Central memory CD8-positive, alpha-beta T cell (primary cell): ENCODE measurements around the gene CLEC17A.
"Not testable (repeated sequence)": the region's sequence is repeated elsewhere in the genome, so short reads cannot be mapped to it uniquely, and the experiment has no call there.

Experiments
- ATAC-seq: fragments of 150-1000 bp; cut with Tn5 transposase; replicated peaks from 2 replicates; pipeline ENCODE4 v1.10.0; 2022; ENCODE audit warnings: mild to moderate bottlenecking, moderate FRiP score, moderate number of reproducible peaks; ENCODE audit not compliant: poor library complexity, severe bottlenecking; ENCODE audit errors: extremely low read depth
- DNase-seq, 2 donors: peaks; one replicate each; pipeline ENCODE4 v3.0.0; 2021; ENCODE audit warnings: low spot score in 2 of 2
- H3K27ac Mint-ChIP-seq: one replicate; pipeline ENCODE4 v1.8.0; 2022; ENCODE audit warnings: low read depth, mild to moderate bottlenecking, moderate library complexity, mixed read lengths
- H3K27me3 Mint-ChIP-seq: one replicate; pipeline ENCODE4 v1.8.0; 2022; ENCODE audit warnings: mixed read lengths
- H3K36me3 Mint-ChIP-seq: one replicate; pipeline ENCODE4 v1.8.0; 2022; ENCODE audit warnings: mild to moderate bottlenecking, moderate library complexity, mixed read lengths; ENCODE audit not compliant: insufficient read depth
- H3K4me1 Mint-ChIP-seq: one replicate; pipeline ENCODE4 v1.8.0; 2022; ENCODE audit warnings: mixed read lengths
- H3K4me3 Mint-ChIP-seq: one replicate; pipeline ENCODE4 v1.8.0; 2022; ENCODE audit warnings: mild to moderate bottlenecking, moderate library complexity, mixed read lengths
- H3K9me3 Mint-ChIP-seq: one replicate; pipeline ENCODE4 v1.8.0; 2022; ENCODE audit warnings: mixed read lengths

The CLEC17A gene

DNA sequence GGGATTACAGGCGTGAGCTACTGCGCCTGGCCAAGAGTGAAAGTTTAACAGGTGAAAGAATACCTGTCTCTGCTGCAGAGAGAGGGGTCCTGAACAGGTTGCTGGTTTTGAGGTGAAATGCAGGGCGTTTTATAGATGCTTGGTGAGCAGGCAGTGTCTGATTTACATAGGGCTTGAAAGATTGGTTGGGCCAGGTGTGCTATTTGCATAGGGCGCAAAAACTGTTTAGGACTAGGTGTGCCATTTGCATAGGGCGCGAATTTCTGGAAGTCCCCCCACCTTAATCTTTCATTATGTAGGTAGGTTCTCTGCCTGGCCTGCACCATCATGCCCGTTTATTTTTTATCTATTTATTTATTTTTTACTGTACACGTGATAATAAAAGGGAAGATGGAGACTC, 6.5 kb upstream of the CLEC17A start:
- peaks cover 16% of the 10 kb centered on the region for H3K4me1 Mint-ChIP-seq
- ATAC-seq (no peak), DNase-seq (no peak)
- no peak overlapping the region for H3K27ac Mint-ChIP-seq
- peaks cover 6% of the 10 kb centered on the region for H3K36me3 Mint-ChIP-seq
- H3K27me3 Mint-ChIP-seq: no peaks in the 10 kb centered on the region
- H3K4me3 Mint-ChIP-seq: no peak overlapping the region
- H3K9me3 Mint-ChIP-seq: no peaks in the 10 kb centered on the region

DNA sequence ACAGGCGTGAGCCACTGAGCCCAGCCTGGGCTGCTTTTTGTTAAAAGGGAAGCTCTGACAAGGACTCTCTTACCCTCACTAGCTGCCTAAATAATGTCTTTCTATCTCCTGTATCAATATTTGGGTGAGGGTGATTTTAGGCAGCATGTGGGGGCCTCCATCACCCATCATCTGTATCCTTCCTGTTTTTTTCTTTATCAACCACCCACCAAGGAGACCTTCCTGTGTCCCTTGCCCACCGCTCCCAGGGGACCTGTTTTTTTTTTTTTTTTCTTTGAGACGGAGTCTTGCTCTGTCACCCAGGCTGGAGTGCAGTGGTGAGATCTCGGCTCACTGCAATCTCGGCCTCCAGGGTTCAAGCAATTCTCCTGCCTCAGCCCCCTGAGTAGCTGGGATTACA, 5.6 kb upstream of the CLEC17A start:
- H3K4me3 Mint-ChIP-seq: no peak overlapping the region
- H3K27ac Mint-ChIP-seq: no peak overlapping the region
- H3K9me3 Mint-ChIP-seq: no peaks in the 10 kb centered on the region
- H3K4me1 Mint-ChIP-seq: peaks cover 11% of the 10 kb centered on the region
- H3K27me3 Mint-ChIP-seq: no peaks in the 10 kb centered on the region
- H3K36me3 Mint-ChIP-seq: peaks cover 1% of the 10 kb centered on the region
- no peak for DNase-seq
- ATAC-seq: no peak

DNA sequence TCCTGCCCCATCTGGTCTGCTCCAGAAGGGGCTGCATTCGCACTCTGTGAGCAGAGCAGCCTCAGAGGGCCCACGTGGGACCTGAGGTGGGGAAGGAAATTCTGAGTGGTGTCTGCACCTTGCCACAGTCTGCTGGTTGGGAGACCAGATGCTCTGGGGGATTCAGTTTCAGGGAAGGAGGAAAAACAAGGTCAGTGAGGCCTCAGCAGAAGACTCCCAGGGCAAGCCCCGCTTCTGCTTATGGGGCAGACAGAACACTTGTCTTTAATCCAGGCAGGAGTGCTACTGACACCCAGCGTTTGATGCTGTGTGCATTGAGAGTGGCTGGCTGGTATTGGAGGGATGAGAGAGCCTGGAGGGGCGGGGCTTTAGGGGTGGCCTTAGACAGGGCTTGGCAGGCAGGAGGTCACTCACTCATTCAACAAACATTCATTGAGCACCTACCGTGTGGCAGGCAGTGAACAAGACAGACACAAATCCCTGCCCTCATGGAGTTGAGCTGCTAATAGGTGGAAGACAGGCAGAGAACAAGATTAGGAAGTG, 4.9 kb upstream of the CLEC17A start:
- H3K36me3 Mint-ChIP-seq: peaks cover 1% of the 10 kb centered on the region
- DNase-seq (no peak), ATAC-seq (no peak)
- H3K9me3 Mint-ChIP-seq: no peaks in the 10 kb centered on the region
- H3K27ac Mint-ChIP-seq: no peak overlapping the region
- no peak overlapping the region for H3K4me3 Mint-ChIP-seq
- H3K4me1 Mint-ChIP-seq: peaks cover 11% of the 10 kb centered on the region
- no peaks in the 10 kb centered on the region for H3K27me3 Mint-ChIP-seq

GRCh38 chr19:14580623-14581237, 2.2 kb upstream of the CLEC17A start:
- no peak overlapping the region for H3K4me3 Mint-ChIP-seq
- H3K27ac Mint-ChIP-seq: no peak overlapping the region
- no peak for ATAC-seq
- no peaks in the 10 kb centered on the region for H3K4me1 Mint-ChIP-seq
- no peak for DNase-seq
- H3K9me3 Mint-ChIP-seq: no peaks in the 10 kb centered on the region
- no peaks in the 10 kb centered on the region for H3K27me3 Mint-ChIP-seq
- H3K36me3 Mint-ChIP-seq: peaks cover 4% of the 10 kb centered on the region

DNA sequence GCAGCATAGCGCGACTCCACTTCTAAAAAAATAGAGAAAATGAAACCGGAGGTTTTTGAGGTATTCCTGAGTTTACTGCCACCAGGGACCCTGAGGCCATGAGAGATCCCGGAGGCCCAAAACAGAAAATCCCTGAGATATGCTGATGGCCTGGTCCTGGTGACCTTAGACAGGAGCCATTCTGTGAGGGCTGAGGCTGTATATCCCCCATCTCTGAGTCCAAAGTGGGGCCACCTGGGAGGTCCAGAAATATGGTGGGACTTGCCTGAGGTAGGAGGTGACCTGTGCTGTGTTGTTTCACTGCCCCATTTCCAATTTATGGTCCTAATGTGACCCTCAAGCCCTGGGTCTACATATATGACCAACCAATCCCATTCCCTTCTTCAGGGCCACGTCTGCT, 1.5 kb downstream of the CLEC17A start:
- not testable (repeated sequence) for H3K4me3 Mint-ChIP-seq, H3K4me1 Mint-ChIP-seq, H3K27me3 Mint-ChIP-seq, H3K9me3 Mint-ChIP-seq, H3K27ac Mint-ChIP-seq, DNase-seq, H3K36me3 Mint-ChIP-seq, ATAC-seq

DNA sequence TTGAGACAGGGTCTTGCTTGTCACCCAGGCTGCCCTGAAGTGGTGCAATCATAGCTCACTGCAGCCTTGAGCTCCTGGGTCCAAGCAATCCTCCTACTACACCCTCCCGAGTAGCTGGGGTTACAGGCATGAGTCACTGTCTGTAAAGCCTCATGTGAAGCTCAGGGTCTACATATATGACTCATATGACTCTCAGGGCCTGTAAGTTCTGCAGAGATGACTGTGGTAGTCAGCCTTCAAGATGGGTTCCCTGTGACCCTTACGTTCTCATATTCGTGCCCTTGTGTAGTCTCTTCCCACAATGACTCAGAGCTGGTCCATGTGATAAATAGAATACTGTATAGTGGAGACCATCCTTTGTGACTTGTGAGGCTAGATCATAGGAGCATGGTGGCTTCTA, 2.3 kb downstream of the CLEC17A start:
- not testable (repeated sequence) for H3K36me3 Mint-ChIP-seq, H3K4me3 Mint-ChIP-seq, H3K27ac Mint-ChIP-seq, H3K9me3 Mint-ChIP-seq, DNase-seq, H3K4me1 Mint-ChIP-seq, H3K27me3 Mint-ChIP-seq
- peak; percentile 36 for ATAC-seq

GRCh38 chr19:14589433-14589832, 6.5 kb downstream of the CLEC17A start:
- peaks cover 13% of the 10 kb centered on the region for H3K27me3 Mint-ChIP-seq
- not testable (repeated sequence) for H3K4me3 Mint-ChIP-seq, H3K27ac Mint-ChIP-seq, H3K9me3 Mint-ChIP-seq, DNase-seq, ATAC-seq, H3K4me1 Mint-ChIP-seq, H3K36me3 Mint-ChIP-seq

DNA sequence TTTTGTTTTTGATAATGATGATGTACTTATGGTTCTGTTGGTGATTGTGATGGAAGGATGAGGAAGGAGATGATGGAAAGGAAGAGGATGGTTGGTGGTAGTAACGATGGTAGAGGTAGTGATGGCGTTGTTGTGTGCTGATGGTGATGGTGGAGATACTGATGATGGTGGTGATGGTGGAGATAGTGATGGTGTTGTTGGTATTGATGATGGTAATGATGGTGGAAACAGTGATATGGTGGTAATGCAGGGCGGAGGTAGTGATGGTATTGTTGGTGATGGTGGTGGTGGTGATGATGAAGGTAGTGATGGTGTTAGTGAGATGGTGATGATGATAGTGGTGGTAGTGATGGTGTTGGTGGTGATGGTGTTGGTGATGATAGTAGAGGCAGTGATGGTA, 12.7 kb downstream of the CLEC17A start:
- Mint-ChIP-seq H3K27me3 (peaks cover 9% of the 10 kb centered on the region), H3K4me3 (no peak overlapping the region), H3K36me3 (peaks cover 4% of the 10 kb centered on the region), H3K27ac (no peak overlapping the region), H3K4me1 (no peaks in the 10 kb centered on the region), H3K9me3 (peaks cover 9% of the 10 kb centered on the region)
- no peak for DNase-seq
- no peak for ATAC-seq

DNA sequence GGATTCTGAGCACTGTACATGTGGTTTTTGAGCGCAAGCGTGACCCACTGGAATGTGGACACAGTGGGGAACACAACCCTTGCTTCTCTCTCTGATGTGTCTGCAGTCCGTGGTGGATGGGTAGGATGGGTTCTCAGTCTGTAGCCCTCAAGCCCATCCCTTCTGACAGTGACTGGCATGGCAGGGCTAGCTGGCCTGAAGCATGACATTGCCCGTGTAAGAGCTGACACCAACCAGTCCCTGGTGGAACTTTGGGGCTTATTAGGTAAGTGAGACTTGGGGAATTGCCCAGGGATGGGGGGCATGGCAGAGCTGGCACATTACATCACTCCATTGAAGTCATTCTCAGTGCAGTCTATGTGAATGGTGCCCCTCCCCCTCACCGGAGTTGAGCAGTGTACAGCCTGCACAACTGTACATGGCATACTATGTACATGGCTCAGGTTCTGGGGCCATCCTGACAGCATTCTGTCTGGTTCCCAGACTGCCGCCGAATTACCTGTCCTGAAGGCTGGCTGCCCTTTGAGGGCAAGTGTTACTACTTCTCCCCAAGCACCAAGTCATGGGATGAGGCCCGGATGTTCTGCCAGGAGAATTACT, 16.8 kb downstream of the CLEC17A start:
- H3K4me1 Mint-ChIP-seq: no peaks in the 10 kb centered on the region
- peaks cover 3% of the 10 kb centered on the region for H3K27me3 Mint-ChIP-seq
- no peak overlapping the region for H3K4me3 Mint-ChIP-seq
- DNase-seq (no peak), ATAC-seq (no peak)
- peaks cover 3% of the 10 kb centered on the region for H3K36me3 Mint-ChIP-seq
- peaks cover 9% of the 10 kb centered on the region for H3K9me3 Mint-ChIP-seq
- no peak overlapping the region for H3K27ac Mint-ChIP-seq

GRCh38 chr19:14603990-14604387, 21.1 kb downstream of the CLEC17A start:
- no peaks in the 10 kb centered on the region for H3K9me3 Mint-ChIP-seq
- peaks cover 3% of the 10 kb centered on the region for H3K36me3 Mint-ChIP-seq
- H3K27ac Mint-ChIP-seq: no peak overlapping the region
- DNase-seq: no peak
- H3K4me1 Mint-ChIP-seq: no peaks in the 10 kb centered on the region
- no peaks in the 10 kb centered on the region for H3K27me3 Mint-ChIP-seq
- ATAC-seq: no peak
- no peak overlapping the region for H3K4me3 Mint-ChIP-seq

- Mint-ChIP-seq H3K4me1 (no peaks in the 10 kb centered on the region), H3K36me3 (peaks cover 3% of the 10 kb centered on the region), H3K9me3 (no peaks in the 10 kb centered on the region), H3K27me3 (no peaks in the 10 kb centered on the region), H3K27ac (no peak overlapping the region), H3K4me3 (no peak overlapping the region)
- no peak for ATAC-seq
- no peak for DNase-seq
Measured at GRCh38 chr19:14606627-14607026, 23.7 kb downstream of the CLEC17A start.

DNA sequence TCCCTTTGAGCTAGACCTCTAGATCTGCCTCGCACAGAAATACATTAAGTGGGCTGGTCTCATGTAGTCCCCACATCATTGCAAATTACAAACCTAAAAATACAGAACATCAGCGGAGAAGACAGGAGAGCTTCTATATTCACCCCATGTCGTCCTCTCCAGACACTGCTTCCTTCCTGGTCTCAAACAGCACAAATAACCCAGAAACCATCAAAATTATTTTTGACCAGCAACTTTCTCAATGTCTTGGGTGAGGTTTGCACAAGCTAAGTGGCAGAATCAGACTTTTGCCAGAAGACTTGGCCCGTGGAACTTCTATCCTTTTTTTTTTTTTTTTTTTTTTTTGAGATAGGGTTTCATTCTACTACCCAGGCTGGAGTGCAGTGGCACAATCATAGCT, 28.2 kb downstream of the CLEC17A start:
- no peaks in the 10 kb centered on the region for H3K4me1 Mint-ChIP-seq

GRCh38 chr19:14612242-14612641, 29.4 kb downstream of the CLEC17A start:
- H3K4me3 Mint-ChIP-seq, H3K27ac Mint-ChIP-seq, DNase-seq, H3K4me1 Mint-ChIP-seq, H3K9me3 Mint-ChIP-seq, H3K36me3 Mint-ChIP-seq, ATAC-seq: not testable (repeated sequence)
- peaks cover 16% of the 10 kb centered on the region for H3K27me3 Mint-ChIP-seq

More for the DNA sequence above, 28.2 kb downstream of the CLEC17A start:
- Mint-ChIP-seq H3K36me3 (no peaks in the 10 kb centered on the region), H3K4me3 (no peak overlapping the region), H3K27me3 (peaks cover 4% of the 10 kb centered on the region), H3K27ac (no peak overlapping the region), H3K9me3 (no peaks in the 10 kb centered on the region)
- DNase-seq (no peak), ATAC-seq (no peak)
